PFSK-1 (cell line): Measurements from ENCODE around the gene RARB.

Experiments used
- FOXP2 ChIP-seq: optimal IDR thresholded peaks from 2 replicates; pipeline ENCODE3; 2011; ENCODE audit warnings: borderline replicate concordance, control low read depth, inconsistent platforms; ENCODE audit not compliant: insufficient read depth; ENCODE audit errors: extremely low read length, extremely low read depth
- POLR2AphosphoS5 ChIP-seq: IDR thresholded peaks from 2 replicates; pipeline ENCODE4 v1.6.1; 2012; ENCODE audit warnings: low read depth, mild to moderate bottlenecking, control low read depth, low read length, moderate library complexity
- REST ChIP-seq, 2 experiments: IDR thresholded peaks; 2 replicates each; pipeline versions ENCODE4 v1.6.1 to v1.8.0; 2011 to 2012; ENCODE audit warnings: low read depth in 2 of 2, low read length in 2 of 2, control low read depth in 1 of 2, inconsistent platforms in 1 of 2, mild to moderate bottlenecking in 1 of 2, moderate library complexity in 1 of 2; ENCODE audit not compliant: insufficient read depth in 1 of 2
- SIN3A ChIP-seq: IDR thresholded peaks from 2 replicates; pipeline ENCODE4 v1.6.1; 2012; ENCODE audit warnings: mild to moderate bottlenecking, low read length, moderate library complexity, borderline replicate concordance; ENCODE audit not compliant: insufficient read depth
- TAF1 ChIP-seq: IDR thresholded peaks from 2 replicates; pipeline ENCODE4 v1.6.1; 2012; ENCODE audit warnings: low read length, control low read depth, borderline replicate concordance; ENCODE audit not compliant: insufficient read depth

- no peak for TF ChIP-seq POLR2AphosphoS5
- TF ChIP-seq REST (IDR thresholded peaks at IDR 0.05; ENCODE audit: insufficient read depth in 1 of 2, low read depth in 2 of 2, low read length in 2 of 2): no peak
- no peak for TF ChIP-seq SIN3A
- no peak for TF ChIP-seq TAF1
- no peak for TF ChIP-seq FOXP2
Measured at GRCh38 chr3:25455441-25456132, 27.5 kb downstream of the RARB start.
